Measurements from ENCODE around the gene DNAAF1.
A peak's percentile ranks its signal among the peaks of the same experiment; 100 is the strongest.
"Not testable (repeated sequence)": the region's sequence is repeated elsewhere in the genome, so short reads cannot be mapped to it uniquely, and the experiment has no call there.

The DNAAF1 gene

DNA sequence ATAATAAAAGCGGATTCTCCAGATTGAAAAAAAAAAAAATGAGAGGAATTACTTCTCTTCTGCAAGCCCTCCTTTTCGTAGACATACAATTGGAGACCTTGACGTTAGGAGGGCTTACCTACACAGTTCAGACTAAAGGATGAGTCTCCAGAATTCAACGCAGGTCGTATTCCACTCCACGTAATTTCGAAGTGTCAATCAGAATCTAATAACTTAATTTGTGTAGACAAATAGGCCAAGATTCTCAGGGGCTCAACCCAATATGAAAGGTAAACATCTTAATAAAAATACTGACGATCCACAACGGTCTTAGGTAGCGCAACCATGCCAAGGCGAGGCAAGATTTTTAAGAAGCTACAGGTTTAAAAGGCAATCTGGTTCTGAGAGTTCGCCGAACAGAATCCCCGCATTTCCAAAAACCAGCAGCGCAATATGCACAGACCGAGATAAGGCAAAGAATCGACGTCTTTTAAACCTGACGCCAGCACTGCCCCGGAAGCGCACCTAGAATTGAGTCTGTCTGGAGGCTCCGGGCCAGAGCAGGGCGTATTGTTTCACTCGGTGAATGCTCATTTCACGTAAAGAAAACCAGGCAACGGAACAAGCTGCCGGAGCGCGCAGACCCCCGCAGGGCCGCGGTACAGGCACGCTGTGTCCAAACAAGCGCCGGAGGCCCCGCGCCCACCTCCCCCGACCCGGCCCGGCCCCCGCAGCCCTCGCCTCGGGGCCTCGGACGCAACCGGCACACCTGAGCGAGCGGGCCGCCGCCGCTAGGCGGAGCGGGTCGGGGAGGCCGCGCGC lies 29.0 kb upstream of the DNAAF1 start:
- DNase-seq (ENCODE audit: low read depth) = peak; percentile 49
- H3K4me3 ChIP-seq (replicated peaks; ENCODE audit: low read depth, low read length) = peak overlapping the region; percentile 95
- TF ChIP-seq, protein P1, sequence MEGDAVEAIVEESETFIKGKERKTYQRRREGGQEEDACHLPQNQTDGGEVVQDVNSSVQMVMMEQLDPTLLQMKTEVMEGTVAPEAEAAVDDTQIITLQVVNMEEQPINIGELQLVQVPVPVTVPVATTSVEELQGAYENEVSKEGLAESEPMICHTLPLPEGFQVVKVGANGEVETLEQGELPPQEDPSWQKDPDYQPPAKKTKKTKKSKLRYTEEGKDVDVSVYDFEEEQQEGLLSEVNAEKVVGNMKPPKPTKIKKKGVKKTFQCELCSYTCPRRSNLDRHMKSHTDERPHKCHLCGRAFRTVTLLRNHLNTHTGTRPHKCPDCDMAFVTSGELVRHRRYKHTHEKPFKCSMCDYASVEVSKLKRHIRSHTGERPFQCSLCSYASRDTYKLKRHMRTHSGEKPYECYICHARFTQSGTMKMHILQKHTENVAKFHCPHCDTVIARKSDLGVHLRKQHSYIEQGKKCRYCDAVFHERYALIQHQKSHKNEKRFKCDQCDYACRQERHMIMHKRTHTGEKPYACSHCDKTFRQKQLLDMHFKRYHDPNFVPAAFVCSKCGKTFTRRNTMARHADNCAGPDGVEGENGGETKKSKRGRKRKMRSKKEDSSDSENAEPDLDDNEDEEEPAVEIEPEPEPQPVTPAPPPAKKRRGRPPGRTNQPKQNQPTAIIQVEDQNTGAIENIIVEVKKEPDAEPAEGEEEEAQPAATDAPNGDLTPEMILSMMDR (IDR thresholded peaks at IDR 0.05; ENCODE audit: low read length, missing control alignments) = no peak

DNA sequence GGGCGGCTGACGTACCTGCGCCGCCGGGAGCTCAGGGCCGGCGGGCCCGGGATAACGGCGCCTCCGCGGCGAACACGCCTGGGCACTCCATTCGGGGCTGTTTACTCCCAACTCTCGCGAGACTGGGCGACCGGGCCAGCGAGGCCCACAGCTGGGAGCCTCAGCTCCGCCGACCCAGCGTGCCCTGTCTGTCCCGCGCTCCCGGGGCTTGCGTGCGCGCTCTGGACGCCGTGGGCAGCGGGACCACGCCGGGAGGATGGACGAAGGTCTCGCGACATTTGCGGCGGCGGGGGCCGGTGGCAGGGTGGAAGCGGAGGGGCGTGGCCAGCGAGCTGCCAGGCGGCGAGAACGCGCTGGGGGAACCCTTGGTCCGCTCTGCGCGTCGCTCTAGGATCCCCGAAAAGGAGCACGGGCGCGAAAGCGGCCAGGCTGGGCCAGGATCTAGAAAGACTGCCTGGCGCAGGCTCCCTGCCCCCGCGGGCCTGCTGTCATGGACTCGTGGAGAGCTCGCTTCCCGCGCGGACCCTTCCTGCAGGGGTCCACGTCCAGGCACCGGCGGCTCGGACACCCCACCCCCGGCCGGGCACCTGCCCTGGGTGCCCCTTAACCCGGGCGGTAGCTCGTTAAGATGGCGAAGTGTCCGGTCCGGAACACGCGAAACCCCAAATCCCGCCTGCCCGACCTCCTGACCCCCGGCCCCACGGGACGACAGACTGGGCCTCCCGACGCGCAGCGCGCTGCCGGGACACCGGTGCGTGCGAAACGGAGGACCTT lies 28.2 kb upstream of the DNAAF1 start, which contains the start of gene MBTPS1:
Gene MBTPS1, minus strand, starts transcription at position 223 of the 774 bp plus-strand sequence. CDS start 15,159 bp downstream, outside the sequence.
- peak within 1 kb of the TSS; percentile 95 for H3K4me3 ChIP-seq (replicated peaks; ENCODE audit: low read depth, low read length)

DNA sequence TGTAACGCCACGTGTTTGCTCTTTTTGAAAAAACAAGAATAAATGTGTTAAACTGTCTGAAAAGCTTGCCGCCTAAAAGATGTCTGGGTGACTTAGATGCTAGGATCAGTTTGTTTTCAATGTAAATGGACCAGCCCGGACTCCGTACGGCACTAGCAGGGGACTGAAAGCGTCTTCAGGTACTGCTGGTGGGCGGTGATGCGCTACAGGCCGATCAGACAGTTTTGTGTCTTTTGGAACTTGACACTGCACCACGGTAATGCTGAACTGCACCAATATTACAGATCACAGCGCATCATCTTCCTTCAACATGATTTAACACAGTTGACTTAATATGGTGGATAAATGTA lies 27.6 kb upstream of the DNAAF1 start:
- H3K4me3 ChIP-seq (replicated peaks; ENCODE audit: low read depth, low read length) = peak overlapping the region; percentile 95
- TF ChIP-seq, protein P1 (IDR thresholded peaks at IDR 0.05; ENCODE audit: low read length, missing control alignments) = no peak
- no peak for DNase-seq (ENCODE audit: low read depth)

More for the DNA sequence above, 28.2 kb upstream of the DNAAF1 start, which contains the start of gene MBTPS1:
- TF ChIP-seq, protein P1 (IDR thresholded peaks at IDR 0.05; ENCODE audit: low read length, missing control alignments) = no peak
- DNase-seq (ENCODE audit: low read depth) = peak; percentile 98

DNA sequence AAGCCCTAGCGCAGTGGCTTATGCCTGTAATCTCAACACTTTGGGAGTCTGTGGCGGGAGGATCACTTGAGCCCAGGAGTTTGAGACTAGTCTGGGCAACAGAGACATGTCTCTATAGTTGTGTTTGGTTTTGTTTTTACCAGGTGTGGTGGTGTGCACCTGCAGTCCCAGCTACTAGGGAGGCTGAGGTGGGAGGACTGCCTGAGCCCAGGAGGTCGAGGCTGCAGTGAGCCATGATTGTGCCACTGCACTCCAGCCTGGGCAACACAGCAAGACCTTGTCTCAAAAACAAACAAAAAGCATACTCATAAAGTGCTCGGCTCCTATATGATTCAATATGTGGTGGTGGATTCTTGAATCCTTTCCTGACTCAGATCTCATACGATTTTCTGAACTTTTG lies 26.8 kb upstream of the DNAAF1 start:
- not testable (repeated sequence) for DNase-seq (ENCODE audit: low read depth); H3K4me3 ChIP-seq (replicated peaks; ENCODE audit: low read depth, low read length)

DNA sequence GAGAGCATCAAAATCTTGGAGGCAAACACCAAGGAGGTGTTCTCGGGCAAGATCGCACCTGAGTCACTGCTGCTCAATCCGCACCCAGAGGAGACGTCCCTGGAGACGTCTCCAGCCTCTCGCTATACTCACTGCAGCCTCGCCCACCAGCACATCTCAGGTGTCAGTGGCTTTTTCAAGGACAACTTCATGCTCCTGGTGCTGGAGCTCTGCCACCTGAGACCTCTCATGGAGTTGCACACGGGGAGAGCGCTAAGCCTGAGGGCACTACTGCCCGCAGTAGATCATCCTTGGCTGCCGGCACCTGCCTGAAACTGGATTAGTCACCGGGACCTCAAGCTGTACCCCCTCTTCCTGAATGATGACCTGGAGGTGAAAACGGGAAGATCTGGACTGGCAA lies 25.7 kb upstream of the DNAAF1 start:
- TF ChIP-seq, protein P1 (IDR thresholded peaks at IDR 0.05; ENCODE audit: low read length, missing control alignments) = no peak
- no peak for DNase-seq (ENCODE audit: low read depth)

DNA sequence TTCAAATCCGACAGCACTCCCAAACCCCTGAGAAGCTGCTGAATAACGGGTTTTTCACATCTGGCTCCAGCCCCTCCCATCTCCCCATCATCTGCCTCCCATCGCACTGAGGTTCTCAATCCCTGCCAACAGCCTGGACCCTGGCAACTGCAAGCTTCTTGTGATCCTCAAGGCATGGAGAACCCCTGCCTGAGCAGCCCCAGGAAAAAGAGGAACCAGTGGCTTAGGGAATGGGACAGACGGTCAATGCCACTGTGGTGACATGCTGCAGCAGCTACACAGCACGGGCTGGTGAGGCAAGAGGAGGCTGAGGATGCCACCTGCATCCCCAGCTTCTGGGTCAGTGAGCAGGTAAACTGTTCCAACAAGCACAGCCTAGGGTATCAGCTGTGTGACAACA lies 25.1 kb upstream of the DNAAF1 start:
- DNase-seq (ENCODE audit: low read depth) = no peak
- H3K4me3 ChIP-seq (replicated peaks; ENCODE audit: low read depth, low read length) = no peak overlapping the region
- TF ChIP-seq, protein P1 (IDR thresholded peaks at IDR 0.05; ENCODE audit: low read length, missing control alignments) = no peak

More for the DNA sequence above, 25.7 kb upstream of the DNAAF1 start:
- H3K4me3 ChIP-seq (replicated peaks; ENCODE audit: low read depth, low read length) = no peak overlapping the region

DNA sequence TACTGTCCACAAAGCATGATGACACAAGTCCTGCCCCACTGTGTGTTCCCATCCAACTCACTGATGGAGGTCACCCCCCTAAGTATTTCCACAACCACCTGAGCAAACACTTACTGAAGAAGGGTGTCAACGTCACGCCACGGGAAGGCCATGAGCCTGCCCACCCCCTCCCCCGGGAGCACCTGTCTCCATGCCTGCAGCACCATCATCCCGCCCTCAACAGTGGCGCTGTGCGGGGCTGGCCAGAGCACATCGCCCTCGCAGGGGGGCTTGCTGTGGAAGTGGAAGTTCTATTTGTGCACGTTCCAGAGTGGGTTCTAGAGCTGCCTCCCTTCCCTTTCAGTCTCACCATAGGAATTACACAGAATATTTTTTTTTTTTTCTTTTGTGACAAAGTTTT lies 24.1 kb upstream of the DNAAF1 start:
- no peak overlapping the region for H3K4me3 ChIP-seq (replicated peaks; ENCODE audit: low read depth, low read length)
- TF ChIP-seq, protein P1 (IDR thresholded peaks at IDR 0.05; ENCODE audit: low read length, missing control alignments) = no peak
- DNase-seq (ENCODE audit: low read depth) = no peak
